Dermis lymphatic vessel endothelial cell (primary cell): ENCODE results near the gene HEATR1. TPM values are rescaled to one million over a fixed set of nuclear protein-coding genes. Genes with fewer than 3 reads are reported as not detected.

ENCODE experiments used
- total RNA-seq: library from RNA; depleted of rRNA; stranded (reverse); fragments of >200 nt; gene quantifications from 2 replicates; pipeline ENCODE4 v1.2.1, GENCODE V29; 2014

Gene HEATR1, protein sequence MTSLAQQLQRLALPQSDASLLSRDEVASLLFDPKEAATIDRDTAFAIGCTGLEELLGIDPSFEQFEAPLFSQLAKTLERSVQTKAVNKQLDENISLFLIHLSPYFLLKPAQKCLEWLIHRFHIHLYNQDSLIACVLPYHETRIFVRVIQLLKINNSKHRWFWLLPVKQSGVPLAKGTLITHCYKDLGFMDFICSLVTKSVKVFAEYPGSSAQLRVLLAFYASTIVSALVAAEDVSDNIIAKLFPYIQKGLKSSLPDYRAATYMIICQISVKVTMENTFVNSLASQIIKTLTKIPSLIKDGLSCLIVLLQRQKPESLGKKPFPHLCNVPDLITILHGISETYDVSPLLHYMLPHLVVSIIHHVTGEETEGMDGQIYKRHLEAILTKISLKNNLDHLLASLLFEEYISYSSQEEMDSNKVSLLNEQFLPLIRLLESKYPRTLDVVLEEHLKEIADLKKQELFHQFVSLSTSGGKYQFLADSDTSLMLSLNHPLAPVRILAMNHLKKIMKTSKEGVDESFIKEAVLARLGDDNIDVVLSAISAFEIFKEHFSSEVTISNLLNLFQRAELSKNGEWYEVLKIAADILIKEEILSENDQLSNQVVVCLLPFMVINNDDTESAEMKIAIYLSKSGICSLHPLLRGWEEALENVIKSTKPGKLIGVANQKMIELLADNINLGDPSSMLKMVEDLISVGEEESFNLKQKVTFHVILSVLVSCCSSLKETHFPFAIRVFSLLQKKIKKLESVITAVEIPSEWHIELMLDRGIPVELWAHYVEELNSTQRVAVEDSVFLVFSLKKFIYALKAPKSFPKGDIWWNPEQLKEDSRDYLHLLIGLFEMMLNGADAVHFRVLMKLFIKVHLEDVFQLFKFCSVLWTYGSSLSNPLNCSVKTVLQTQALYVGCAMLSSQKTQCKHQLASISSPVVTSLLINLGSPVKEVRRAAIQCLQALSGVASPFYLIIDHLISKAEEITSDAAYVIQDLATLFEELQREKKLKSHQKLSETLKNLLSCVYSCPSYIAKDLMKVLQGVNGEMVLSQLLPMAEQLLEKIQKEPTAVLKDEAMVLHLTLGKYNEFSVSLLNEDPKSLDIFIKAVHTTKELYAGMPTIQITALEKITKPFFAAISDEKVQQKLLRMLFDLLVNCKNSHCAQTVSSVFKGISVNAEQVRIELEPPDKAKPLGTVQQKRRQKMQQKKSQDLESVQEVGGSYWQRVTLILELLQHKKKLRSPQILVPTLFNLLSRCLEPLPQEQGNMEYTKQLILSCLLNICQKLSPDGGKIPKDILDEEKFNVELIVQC (N-terminal part only)
- 16.7 and 30.8 TPM in 2 replicates for total RNA-seq

GRCh38 chr1:236603991-236604904 is at the start of gene HEATR1:
Gene HEATR1, minus strand, starts transcription at chr1:236604516. Its CDS starts 421 bp downstream, at chr1:236604095.

DNA sequence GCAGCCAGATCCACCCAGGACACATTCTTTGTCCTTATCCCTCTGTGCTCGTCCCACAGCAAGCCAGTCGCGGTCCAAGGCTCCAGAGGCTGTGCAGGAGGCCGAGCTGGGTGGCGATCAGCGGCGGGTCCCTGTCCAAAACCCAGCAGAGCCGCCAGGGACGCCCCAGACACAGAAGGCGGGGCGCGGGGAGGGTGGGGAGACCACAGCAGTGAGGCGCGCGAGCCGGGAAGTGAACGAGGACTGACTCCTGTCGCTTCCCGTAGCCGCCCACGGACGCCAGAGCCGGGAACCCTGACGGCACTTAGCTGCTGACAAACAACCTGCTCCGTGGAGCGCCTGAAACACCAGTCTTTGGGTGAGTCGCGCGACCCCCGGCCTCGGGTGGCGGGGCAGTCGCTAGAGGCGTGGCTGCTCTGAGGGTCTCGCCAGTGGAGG is 80.6 kb downstream of the HEATR1 start, which contains the start of gene LGALS8:
Gene LGALS8, plus strand, starts transcription at position 279 of the 438 bp plus-strand sequence. CDS start 2,089 bp downstream, outside the sequence.

Other genes starting within 250 kb of the HEATR1 start
- under 0.01 TPM in 1 of 2 replicates, not detected in the other for gene EDARADD, start 210.2 kb downstream of the HEATR1 start, total RNA-seq
- gene LGALS8, start 80.5 kb downstream of the HEATR1 start, total RNA-seq: 154 and 198 TPM in 2 replicates
- gene ACTN2, start 82.0 kb upstream of the HEATR1 start, total RNA-seq: not detected in 2 replicates
- 28.8 and 41.6 TPM in 2 replicates for gene MTR, start 190.8 kb upstream of the HEATR1 start, total RNA-seq